ENCODE results near the gene AFF2. TPM values are rescaled to one million over a fixed set of nuclear protein-coding genes. Genes with fewer than 3 reads are reported as not detected.

The AFF2 gene
- total RNA-seq, 2 donors from 2014 or later: 0.89 to 3.2 TPM

DNA sequence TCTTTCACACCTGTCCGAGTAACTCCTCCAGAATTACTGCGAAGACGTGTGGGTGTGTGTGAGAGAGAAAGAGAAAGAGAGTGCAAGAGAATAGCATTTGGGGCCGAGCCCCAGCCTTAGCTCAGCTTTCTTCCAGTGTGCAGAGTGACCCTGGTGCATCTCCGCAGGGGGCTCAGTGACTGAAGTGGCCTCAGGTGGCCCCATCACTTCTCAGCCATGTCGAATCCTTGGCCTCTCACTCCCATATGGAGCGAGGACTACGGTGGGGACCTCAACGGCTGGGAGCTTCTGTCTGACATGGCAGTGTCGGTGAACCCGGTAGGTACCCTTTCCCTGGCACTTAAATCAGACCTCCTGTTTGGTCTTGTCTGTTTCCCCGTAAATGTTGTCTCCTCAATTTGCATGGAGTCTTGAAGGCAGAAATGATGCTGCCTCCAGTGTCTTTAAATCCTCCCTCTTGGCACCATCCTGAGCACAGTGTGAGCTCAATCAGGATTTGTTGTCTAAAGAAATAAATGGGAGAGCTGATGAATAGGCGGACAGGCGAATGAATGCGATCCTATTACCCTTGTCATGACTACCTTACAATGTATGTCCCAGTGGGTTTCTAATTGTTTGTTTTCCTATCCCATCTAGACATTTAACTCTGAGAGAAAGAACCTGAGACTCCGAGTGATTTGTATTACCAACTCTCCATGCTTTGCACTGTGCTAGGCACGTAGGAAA is 305.9 kb downstream of the AFF2 start:
- Histone ChIP-seq H3K27ac (no peak overlapping the region), H3K27me3 (no peaks in the 10 kb centered on the region), H3K4me3 (no peak overlapping the region), H3K36me3 (no peaks in the 10 kb centered on the region), H3K4me1 (no peaks in the 10 kb centered on the region), H3K9me3 (no peaks in the 10 kb centered on the region)
- TF ChIP-seq, protein P1, sequence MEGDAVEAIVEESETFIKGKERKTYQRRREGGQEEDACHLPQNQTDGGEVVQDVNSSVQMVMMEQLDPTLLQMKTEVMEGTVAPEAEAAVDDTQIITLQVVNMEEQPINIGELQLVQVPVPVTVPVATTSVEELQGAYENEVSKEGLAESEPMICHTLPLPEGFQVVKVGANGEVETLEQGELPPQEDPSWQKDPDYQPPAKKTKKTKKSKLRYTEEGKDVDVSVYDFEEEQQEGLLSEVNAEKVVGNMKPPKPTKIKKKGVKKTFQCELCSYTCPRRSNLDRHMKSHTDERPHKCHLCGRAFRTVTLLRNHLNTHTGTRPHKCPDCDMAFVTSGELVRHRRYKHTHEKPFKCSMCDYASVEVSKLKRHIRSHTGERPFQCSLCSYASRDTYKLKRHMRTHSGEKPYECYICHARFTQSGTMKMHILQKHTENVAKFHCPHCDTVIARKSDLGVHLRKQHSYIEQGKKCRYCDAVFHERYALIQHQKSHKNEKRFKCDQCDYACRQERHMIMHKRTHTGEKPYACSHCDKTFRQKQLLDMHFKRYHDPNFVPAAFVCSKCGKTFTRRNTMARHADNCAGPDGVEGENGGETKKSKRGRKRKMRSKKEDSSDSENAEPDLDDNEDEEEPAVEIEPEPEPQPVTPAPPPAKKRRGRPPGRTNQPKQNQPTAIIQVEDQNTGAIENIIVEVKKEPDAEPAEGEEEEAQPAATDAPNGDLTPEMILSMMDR (IDR thresholded peaks at IDR 0.05): no peak
- no peak for DNase-seq (ENCODE audit: low spot score)

DNA sequence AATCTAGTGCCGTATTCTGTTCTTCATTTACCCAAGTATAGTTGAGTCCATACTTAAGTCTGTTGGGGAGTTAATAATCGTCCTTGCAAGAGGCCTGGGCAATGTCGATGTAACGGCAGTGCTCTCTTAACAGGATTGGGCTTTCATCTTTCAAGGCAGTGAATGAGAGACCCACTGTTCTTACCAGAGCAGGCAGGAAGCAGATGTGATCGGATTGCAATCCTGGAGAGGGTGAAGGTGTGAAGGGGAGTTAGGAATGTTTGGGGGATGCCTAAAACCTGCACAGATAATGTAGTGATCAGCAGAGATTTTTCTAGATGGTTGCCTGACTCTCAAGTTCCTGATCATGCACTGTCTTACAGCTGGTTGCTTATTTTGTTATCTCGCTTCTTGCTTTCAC is 308.4 kb downstream of the AFF2 start:
- DNase-seq (ENCODE audit: low spot score): no peak
- Histone ChIP-seq H3K36me3 (no peaks in the 10 kb centered on the region), H3K4me3 (no peak overlapping the region), H3K27ac (no peak overlapping the region), H3K27me3 (no peaks in the 10 kb centered on the region), H3K9me3 (no peaks in the 10 kb centered on the region), H3K4me1 (no peaks in the 10 kb centered on the region)
- TF ChIP-seq, protein P1 (IDR thresholded peaks at IDR 0.05): no peak

DNA sequence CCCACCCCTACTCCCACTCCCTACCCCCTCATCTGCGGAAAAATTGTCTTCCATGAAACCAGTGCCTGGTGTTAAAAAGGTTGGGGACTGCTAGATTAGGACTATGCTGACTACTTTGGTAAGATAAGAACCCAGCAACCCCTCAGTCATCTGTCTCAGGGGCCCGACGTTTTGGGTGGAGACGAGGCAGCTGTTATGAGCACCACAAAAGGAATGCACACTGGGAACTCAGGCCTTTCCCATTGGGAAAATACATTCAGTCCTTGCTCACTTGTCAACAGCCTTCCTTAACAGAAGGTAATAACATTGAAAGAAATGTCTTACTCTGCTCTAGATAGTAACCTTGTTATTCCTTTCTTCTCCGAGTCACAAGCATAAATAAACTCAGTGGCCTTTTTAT is 310.8 kb downstream of the AFF2 start:
- Histone ChIP-seq H3K4me3 (no peak overlapping the region), H3K27ac (no peak overlapping the region), H3K27me3 (no peaks in the 10 kb centered on the region), H3K9me3 (no peaks in the 10 kb centered on the region), H3K36me3 (no peaks in the 10 kb centered on the region), H3K4me1 (no peaks in the 10 kb centered on the region)
- TF ChIP-seq, protein P1 (IDR thresholded peaks at IDR 0.05): no peak
- no peak for DNase-seq (ENCODE audit: low spot score)

DNA sequence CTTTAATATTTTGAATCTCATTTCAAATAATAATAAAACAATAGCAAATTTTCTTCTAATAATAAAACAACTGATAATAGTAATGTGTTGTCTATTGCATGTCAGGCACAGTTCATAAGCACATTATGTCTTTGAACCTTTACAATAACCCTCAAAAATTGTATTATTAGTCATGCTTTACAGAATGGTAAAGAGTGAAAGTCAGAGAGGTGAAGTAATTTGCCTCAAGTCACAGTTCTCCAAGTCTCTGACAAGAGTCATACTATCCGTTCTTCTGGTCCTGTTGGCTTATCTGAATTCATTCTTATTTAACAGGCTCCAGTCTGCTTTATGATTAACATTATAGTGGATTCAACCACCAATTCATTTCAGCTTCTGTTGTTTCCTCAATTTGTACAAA is 313.0 kb downstream of the AFF2 start:
- no peaks in the 10 kb centered on the region for H3K36me3 ChIP-seq
- no peak for DNase-seq (ENCODE audit: low spot score)
- TF ChIP-seq, protein P1 (IDR thresholded peaks at IDR 0.05): no peak

DNA sequence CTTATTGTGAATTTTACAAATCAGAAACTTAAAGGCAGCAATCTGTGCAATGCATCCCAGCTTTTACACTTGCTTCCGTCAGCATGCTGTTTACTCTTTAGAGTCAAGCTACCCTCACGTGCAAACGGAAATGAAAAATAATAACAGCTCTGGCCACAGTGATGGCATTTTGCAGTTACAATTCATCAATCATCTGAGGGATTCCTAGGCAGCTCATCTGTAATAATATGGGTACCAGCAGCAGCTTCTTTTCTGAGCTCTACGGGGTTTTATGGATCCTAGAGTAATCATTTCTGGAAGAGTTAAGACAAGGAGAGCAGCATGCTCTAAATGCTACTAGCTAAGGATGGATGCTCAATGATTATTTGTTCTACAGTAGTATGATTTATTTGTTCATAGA is 313.6 kb downstream of the AFF2 start:
- Histone ChIP-seq H3K27me3 (no peaks in the 10 kb centered on the region), H3K36me3 (no peaks in the 10 kb centered on the region), H3K27ac (no peak overlapping the region), H3K4me3 (no peak overlapping the region), H3K9me3 (no peaks in the 10 kb centered on the region), H3K4me1 (no peaks in the 10 kb centered on the region)
- no peak for DNase-seq (ENCODE audit: low spot score)
- TF ChIP-seq, protein P1 (IDR thresholded peaks at IDR 0.05): no peak

More for the DNA sequence above, 313.0 kb downstream of the AFF2 start:
- H3K4me1 ChIP-seq: no peaks in the 10 kb centered on the region
- H3K9me3 ChIP-seq: no peaks in the 10 kb centered on the region
- no peak overlapping the region for H3K4me3 ChIP-seq
- no peak overlapping the region for H3K27ac ChIP-seq
- H3K27me3 ChIP-seq: no peaks in the 10 kb centered on the region

Measured in right atrium auricular region (tissue), 2 donors.